Testis (tissue), 3 donors: Measurements from ENCODE around the gene DBF4B. TPM values are rescaled to one million over a fixed set of nuclear protein-coding genes. Genes with fewer than 3 reads are reported as not detected.

Source experiments
- DNase-seq: peaks from one replicate; pipeline ENCODE4 v3.0.0-alpha.2; 2019
- H3K27ac ChIP-seq, 2 donors: fragments of 200-600 bp; sonication (generic); one replicate each; pipeline ENCODE4 v1.5.1; 2019
- H3K27me3 ChIP-seq: fragments of 200-600 bp; sonication (generic); one replicate; pipeline ENCODE4 v1.5.1; 2019
- H3K36me3 ChIP-seq: fragments of 200-600 bp; sonication (generic); one replicate; pipeline ENCODE4 v1.5.1; 2017; ENCODE audit warnings: low read depth; ENCODE audit errors: missing control alignments
- H3K4me1 ChIP-seq: fragments of 200-600 bp; sonication (generic); one replicate; pipeline ENCODE4 v1.5.1; 2019
- H3K4me3 ChIP-seq, 2 donors: fragments of 200-600 bp; sonication (generic); one replicate each; pipeline ENCODE4 v1.5.1; 2017 to 2019
- H3K9me3 ChIP-seq: fragments of 200-600 bp; sonication (generic); one replicate; pipeline ENCODE4 v1.5.1; 2017
- CTCF ChIP-seq, 3 experiments: fragments of 450-650 bp in 2 of 3; fragments of 200-600 bp in 1 of 3; sonication (generic) in 1 of 3; IDR thresholded peaks; one replicate each; pipeline ENCODE4 v1.5.1; 2016 to 2019; ENCODE audit warnings: antibody characterized with exemption in 3 of 3, mild to moderate bottlenecking in 2 of 3, moderate library complexity in 1 of 3
- POLR2A ChIP-seq: fragments of 450-650 bp; IDR thresholded peaks from one replicate; pipeline ENCODE4 v1.6.1; 2017; ENCODE audit warnings: antibody characterized with exemption, mild to moderate bottlenecking, moderate library complexity
- WGBS, 2 donors: methylation state at CpG; one replicate each; pipeline ENCODE4 v1.1.5; 2018; 5-methylcytosine and 5-hydroxymethylcytosine counted together
- intact Hi-C: fragments of 100-400 bp; cut with DNase I; formaldehyde crosslinking; loops from one replicate; pipeline ENCODE4 v1.15.1; 2023; ENCODE audit warnings: low total_unique reads
- polyA plus RNA-seq: library from polyadenylated mRNA; stranded (reverse); fragments of 350-450 nt; fragmentation: Illumina TruSeq; extraction: RNeasy Lipid Tissue Mini Kit (QIAGEN cat#74804); gene quantifications from one replicate; pipeline ENCODE4 v1.2.3, GENCODE V29; 2014; ENCODE audit warnings: low read depth, low replicate concordance; ENCODE audit not compliant: insufficient read depth
- total RNA-seq, 2 donors: library from RNA; depleted of rRNA; stranded (reverse); fragments of >200 nt; gene quantifications; one replicate each; pipeline ENCODE4 v1.2.3, GENCODE V29; 2016

DBF4B gene
- total and polyA plus RNA-seq, 3 donors from 2014 or later: 47.3 to 55.1 (median 50.2) TPM

GRCh38 chr17:44765965-44766364, 57.5 kb downstream of the DBF4B start:
- no peak for TF ChIP-seq POLR2A
- TF ChIP-seq CTCF (IDR thresholded peaks at IDR 0.05): no peak
- Histone ChIP-seq H3K27ac (no peak overlapping the region), H3K4me3 (no peak overlapping the region), H3K4me1 (no peaks in the 10 kb centered on the region), H3K36me3 (no peaks in the 10 kb centered on the region), H3K9me3 (no peaks in the 10 kb centered on the region), H3K27me3 (no peaks in the 10 kb centered on the region)
- intact Hi-C loops: no loop called here
- WGBS, 2 donors: 82 to 87% methylated on average over 11 of the region's 11 CpGs
- no peak for DNase-seq

- H3K9me3 ChIP-seq: no peaks in the 10 kb centered on the region
- H3K27me3 ChIP-seq: no peaks in the 10 kb centered on the region
- H3K27ac ChIP-seq: no peak overlapping the region
- TF ChIP-seq CTCF (IDR thresholded peaks at IDR 0.05) (no peak), POLR2A (no peak)
- H3K36me3 ChIP-seq: no peaks in the 10 kb centered on the region
- no peak overlapping the region for H3K4me3 ChIP-seq
- 73 to 86% methylated on average over 8 of the region's 8 CpGs for WGBS, 2 donors
- no peaks in the 10 kb centered on the region for H3K4me1 ChIP-seq
- intact Hi-C loops: no loop called here
- DNase-seq: no peak
These were observed 58.1 kb downstream of the DBF4B start for GRCh38 chr17:44766409-44767038.

GRCh38 chr17:44767493-44767892, 59.0 kb downstream of the DBF4B start:
- Histone ChIP-seq H3K4me1 (no peaks in the 10 kb centered on the region), H3K27ac (no peak overlapping the region), H3K27me3 (no peaks in the 10 kb centered on the region), H3K9me3 (no peaks in the 10 kb centered on the region), H3K36me3 (no peaks in the 10 kb centered on the region), H3K4me3 (no peak overlapping the region)
- intact Hi-C loops: no loop called here
- DNase-seq: no peak
- 64 to 86% methylated on average over 2 to 4 of the region's 4 CpGs for WGBS, 2 donors
- TF ChIP-seq CTCF (IDR thresholded peaks at IDR 0.05): no peak
- no peak for TF ChIP-seq POLR2A

- Histone ChIP-seq H3K36me3 (no peaks in the 10 kb centered on the region), H3K27ac (no peak overlapping the region), H3K4me3 (no peak overlapping the region), H3K9me3 (no peaks in the 10 kb centered on the region), H3K4me1 (no peaks in the 10 kb centered on the region), H3K27me3 (no peaks in the 10 kb centered on the region)
- intact Hi-C loops: no loop called here
- TF ChIP-seq POLR2A (no peak), CTCF (IDR thresholded peaks at IDR 0.05) (no peak)
- DNase-seq: no peak
- 87 to 88% methylated on average over 10 to 11 of the region's 11 CpGs for WGBS, 2 donors
These were observed 60.2 kb downstream of the DBF4B start for GRCh38 chr17:44768505-44769142.

- intact Hi-C loops: no loop called here
- no peaks in the 10 kb centered on the region for H3K4me1 ChIP-seq
- no peak for TF ChIP-seq POLR2A
- TF ChIP-seq CTCF (IDR thresholded peaks at IDR 0.05): no peak
- H3K4me3 ChIP-seq: no peak overlapping the region
- H3K36me3 ChIP-seq: no peaks in the 10 kb centered on the region
- 70 to 71% methylated on average over 5 to 6 of the region's 6 CpGs for WGBS, 2 donors
- no peaks in the 10 kb centered on the region for H3K9me3 ChIP-seq
- no peak for DNase-seq
- no peaks in the 10 kb centered on the region for H3K27me3 ChIP-seq
- H3K27ac ChIP-seq: no peak overlapping the region
These were observed 60.8 kb downstream of the DBF4B start for GRCh38 chr17:44769230-44769629.
